Head of caudate nucleus (tissue), 42 donors: ENCODE measurements around the gene FIG4.
A peak's percentile ranks its signal among the peaks of the same experiment; 100 is the strongest.
"Not testable (repeated sequence)": the region's sequence is repeated elsewhere in the genome, so short reads cannot be mapped to it uniquely, and the experiment has no call there.

Experiments used
- DNase-seq, 42 donors: peaks; one replicate each; pipeline versions ENCODE4 v3.0.0 to v3.0.0-alpha.2; 2020 to 2021; ENCODE audit warnings: mixed read lengths in 7 of 42
- intact Hi-C: fragments of 100-400 bp; cut with DNase I; formaldehyde crosslinking; loops from one replicate; pipeline ENCODE4 v1.15.0; 2022

FIG4 gene

DNA sequence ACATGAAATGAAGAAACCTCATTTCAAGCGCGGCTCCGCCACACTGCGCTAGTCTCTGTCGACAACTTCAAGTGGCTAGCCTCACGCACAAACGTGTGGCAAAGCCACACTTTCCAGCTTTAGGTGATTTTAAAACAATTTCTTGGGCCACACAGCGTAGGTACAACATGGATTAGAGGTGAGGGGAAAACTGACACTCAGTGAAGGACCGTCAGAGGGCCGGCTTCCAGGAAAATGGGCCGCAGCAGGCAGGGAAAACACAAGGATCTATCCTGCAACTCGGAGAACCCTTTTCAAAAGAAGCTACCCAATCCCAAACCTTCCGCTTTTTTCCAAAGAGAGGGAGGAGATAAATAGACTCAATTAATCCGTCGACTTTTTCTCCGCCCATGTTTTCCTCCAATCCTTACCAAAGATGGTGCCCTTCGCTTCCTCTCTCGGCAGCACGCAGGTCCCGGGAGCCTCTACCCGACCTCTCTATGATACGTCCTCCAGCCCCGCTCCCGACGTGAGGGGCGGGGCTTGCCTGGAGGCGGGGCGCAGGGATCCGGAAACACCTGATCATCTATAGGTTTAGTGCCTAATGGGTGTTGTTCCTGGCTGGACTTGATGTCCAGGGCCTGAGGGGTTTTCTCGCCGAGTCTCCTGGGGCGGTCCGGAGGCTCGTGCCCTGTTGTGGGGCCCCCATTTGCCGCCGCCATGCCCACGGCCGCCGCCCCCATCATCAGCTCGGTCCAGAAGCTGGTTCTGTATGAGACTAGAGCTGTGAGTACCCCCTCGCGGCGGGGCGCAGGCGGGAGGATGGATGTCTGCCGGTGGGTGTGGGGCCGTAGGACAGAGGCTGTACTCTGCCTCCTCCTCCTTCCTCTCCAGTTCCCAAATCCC is at the start of gene FIG4, which contains the start of gene AK9:
FIG4 (plus strand) TSS at position 560 of the 885 bp plus-strand sequence; CDS start at position 700, 140 bp downstream.
AK9 (minus strand) TSS at position 466 of the 885 bp plus-strand sequence. CDS start 15,457 bp downstream, outside the sequence.
- intact Hi-C loops: no loop called here
- DNase-seq: peak; percentile 86 to 99 (median 96)

DNA sequence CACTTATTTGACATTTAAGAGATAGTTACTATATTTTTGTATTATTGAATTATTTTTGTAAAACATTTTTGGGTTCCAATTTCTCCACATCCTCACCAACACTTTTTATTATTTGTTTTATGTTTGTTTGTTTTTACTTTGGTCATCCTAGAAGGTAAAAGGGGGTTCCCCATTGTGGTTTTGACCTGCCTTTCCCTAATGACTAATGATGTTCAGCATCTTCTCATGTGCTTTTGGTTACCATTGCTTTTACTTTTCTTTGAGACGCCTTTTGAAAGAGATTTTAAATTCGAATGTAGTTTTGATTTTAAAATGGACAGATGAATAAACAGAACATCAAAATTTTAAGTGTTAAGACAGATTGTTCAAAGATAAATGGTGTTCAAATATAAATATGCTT is 47.0 kb upstream of the FIG4 start:
- intact Hi-C loops: no loop called here
- no peak for DNase-seq

DNA sequence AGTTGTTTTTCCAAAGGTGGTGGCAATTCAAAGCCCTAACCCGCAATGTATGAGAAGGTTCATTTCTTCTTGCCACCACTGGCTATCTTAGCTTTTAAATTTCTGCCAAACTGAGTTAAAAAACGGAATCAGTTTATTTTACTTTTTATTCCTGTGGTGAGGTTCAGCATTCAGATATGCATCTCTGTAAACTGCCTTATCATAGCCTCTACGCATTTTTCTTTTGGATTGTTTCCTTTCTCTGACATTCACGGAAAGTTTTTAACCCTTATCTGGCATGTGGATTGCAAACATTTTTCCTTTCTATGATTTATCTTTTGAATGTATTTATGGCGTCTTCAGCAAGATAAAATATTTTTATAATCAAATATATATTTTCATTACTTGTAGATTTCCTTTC is 37.8 kb upstream of the FIG4 start:
- intact Hi-C loops: no loop called here
- DNase-seq: no peak

DNA sequence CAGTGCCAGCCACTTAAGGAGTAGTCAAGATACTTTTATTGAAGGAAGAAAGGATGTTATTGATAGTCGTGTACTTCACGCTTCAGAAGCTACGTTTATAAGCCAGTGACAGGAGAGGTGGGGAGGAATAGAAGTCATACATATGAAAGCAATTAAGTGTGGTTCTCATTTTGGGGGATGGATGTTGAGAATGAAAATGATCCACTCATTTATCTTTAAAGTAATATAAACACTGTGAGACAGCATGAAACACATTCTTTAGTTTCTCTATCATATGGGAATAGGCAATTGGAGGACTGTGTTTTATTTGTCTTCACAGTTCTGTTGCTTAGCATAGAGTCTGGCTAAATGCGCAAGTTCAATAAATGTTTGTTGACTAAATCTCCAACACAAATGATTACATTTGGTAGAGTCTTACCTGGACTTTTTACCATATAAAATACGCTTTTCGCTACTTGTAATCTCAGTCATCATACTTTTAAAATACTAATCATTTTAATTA is 35.3 kb upstream of the FIG4 start:
- intact Hi-C loops: no loop called here
- DNase-seq: no peak

DNA sequence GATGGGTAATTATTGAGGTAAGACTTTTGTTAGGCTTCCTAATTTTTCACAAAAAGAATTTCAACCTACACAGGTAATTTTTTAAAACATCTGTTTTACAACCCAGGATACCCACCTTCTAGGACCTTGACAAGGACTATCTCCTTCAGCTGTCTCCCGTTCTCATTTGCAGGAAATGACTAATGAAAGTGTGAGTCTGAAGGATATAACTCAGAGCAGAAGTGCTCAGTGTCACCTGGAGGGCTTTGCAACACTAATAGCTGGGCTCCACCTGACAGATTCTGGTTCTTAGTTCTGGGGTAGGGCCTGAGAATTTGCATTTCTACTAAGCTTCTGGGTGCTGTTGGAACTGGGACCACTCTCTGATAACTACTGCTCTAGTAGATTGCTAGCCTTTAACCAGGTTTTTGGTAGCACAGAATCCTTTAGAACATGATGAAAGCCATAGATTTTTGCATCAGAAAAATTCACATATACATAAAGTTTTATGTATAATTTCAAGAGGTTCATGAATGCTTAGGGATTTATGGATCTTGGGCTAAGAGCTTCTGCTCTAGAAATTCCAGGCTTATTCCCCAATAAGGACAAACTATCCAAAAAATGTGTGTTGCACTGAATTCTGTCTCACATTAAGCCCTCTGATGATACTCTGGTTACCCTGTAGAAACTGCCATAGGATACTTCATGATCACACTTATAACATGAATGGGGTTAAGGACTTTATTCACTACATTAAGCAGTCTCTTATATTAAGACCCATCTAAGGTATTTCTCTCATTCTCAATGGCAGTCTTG is 30.4 kb upstream of the FIG4 start:
- intact Hi-C loops: no loop called here
- no peak for DNase-seq

DNA sequence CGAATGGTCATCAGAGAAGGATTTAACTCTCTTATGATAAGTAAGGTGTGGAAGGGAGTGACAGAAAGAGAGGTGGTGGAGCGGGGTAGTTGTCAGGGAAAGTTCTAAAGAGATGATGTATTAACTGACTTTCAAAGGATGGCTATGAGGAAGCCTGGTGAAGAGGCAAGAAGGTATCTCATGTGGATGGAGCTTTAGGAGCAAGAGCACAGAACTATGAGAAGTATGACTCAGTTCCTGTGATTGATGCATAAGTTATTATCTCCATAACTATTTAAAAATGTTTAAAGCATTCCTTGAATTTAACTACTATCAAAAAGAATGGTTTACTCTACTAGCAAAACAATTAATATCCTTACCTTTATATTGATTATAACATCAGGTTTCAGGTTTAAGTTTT is 28.9 kb upstream of the FIG4 start:
- intact Hi-C loops: no loop called here
- DNase-seq: no peak

DNA sequence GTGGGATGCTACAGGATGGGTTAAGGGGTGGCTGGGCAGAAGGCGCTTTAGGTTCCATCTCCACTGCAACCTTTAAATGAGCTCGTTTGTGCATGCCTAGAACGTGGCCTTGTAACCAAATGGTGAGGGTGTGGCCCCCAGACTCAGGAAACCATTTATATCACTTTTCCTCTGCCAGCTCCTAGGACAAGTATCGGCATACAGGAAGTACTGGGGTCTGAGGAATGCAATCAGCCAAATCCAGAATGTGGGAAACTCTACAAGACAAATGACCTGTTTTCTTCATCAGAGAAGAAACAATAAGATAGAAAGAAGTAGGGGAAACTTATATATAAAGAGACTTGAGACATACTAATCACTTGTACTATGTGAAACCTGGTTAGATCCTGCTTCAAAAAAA is 21.3 kb upstream of the FIG4 start:
- no peak for DNase-seq
- intact Hi-C loops: no loop called here

DNA sequence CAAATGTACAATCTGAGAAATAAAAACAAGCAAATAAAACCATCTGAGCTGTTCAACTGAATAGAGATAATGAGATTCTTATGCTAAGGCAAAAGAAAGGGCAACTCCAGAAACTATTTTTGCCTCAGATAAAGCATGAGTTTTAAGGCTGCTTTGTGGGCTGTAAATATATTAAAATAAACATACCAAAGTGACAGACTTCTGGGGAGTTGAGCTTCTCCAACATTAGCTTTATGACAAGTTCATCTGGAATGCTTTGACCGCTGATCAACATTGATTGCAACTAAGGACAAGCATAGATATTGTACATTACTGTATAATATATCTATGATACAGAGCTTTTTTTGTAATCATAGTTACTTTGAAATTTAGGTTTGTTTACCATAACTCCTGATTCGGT is 19.4 kb upstream of the FIG4 start:
- intact Hi-C loops: no loop called here
- no peak for DNase-seq

DNA sequence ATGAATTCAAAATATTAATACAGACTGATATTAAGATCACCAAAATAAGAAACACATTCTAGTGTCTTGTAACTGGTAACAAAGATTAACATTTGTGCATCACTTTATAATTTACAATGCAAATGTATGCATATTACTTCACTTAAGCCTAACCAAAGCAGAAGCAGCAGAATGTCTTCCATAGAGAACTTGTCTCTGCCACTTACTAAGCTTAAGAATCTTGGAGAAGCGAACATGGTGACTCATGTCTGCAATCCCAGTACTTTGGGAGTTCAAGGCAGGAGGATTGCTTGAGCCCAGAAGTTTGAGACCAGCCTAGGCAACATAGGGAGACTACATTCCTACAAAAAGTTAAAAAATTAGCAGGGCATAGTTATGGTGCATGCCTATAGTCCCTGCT is 18.9 kb upstream of the FIG4 start:
- intact Hi-C loops: no loop called here
- DNase-seq: no peak

DNA sequence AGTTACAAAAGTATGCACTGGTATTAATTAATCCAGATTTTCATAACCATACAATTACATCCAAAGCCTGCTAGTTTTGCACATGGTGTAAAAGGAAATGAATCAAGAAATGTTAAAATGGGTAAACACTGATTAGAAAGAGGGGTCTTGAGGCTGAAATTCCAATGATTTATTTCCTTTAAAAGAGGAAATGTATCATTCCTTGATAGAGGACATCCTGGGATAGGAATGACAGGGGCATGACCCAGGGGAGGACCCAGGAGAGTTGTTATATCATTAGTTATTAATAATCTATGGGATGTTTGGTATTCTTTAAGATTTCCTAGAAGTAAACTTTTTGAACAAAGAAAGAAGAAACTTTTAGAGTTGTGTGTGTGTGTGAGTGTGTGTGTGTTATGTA is 18.3 kb upstream of the FIG4 start:
- no peak for DNase-seq
- intact Hi-C loops: no loop called here

DNA sequence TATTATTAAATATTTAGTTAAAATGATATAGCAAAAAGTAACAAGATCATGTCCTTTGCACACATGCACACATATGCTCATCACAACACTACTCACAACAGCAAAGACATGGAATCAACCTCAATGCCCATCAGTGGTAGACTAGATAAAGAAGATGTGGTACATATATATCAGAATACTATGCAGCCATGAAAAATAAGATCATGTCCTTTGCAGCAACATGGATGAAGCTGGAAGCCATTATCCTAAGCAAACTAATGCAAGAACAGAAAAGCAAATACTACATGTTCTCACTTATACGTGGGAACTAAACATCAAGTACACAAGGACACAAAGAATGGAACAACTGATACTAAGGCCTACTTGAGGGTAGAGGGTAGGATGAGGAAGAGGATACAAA is 14.4 kb upstream of the FIG4 start:
- intact Hi-C loops: no loop called here
- DNase-seq: no peak

DNA sequence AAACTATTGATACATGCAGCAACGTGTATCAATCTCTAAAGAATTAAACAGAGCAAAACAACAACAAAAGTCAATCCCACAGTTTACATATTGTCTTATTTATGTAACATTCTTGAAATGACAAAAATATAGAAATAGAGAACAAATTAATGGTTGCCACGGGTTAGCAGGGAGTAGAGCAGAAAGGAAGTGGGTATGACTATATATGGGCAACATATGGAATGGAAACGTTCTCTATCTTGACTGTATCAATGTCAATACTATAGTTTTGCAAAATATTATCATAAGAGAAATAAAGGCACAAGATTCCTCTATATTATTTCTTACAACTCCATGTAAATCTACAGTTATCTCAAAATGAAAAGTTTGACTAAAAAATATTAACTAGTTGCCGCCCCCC is 12.9 kb upstream of the FIG4 start:
- intact Hi-C loops: no loop called here
- DNase-seq: no peak

DNA sequence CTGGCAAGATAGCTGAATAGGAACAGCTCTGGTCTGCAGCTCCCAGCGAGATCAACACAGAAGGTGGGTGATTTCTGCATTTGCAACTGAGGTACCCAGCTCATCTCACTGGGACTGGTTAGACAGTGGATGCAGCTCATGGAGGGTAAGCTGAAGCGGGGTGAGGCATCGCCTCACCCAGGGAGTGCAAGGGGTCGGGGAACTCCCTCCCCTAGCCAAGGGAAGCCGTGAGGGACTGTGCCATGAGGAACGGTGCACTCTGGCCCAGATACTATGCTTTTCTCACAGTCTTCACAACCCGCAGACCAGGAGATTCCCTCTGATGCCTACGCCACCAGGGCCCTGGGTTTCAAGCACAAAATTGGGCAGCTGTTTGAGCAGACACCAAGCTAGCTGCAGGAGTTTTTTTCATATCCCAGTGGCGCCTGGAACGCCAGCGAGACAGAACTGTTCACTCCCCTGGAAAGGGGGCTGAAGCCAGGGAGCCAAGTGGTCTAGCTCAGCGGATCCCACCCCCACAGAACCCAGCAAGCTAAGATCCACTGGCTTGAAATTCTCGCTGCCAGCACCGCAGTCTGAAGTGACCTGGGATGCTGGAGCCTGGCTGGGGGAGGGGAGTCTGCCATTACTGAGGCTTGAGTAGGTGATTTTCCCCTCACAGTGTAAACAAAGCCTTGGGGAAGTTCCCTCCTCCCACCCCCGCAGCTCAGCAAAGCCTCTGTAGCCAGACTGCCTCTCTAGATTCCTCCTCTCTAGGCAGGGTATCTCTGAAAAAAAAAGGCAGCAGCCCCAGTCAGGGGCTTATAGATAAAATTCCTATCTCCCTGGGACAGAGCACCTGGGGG is 12.2 kb upstream of the FIG4 start:
- DNase-seq, intact Hi-C loops: not testable (repeated sequence)

DNA sequence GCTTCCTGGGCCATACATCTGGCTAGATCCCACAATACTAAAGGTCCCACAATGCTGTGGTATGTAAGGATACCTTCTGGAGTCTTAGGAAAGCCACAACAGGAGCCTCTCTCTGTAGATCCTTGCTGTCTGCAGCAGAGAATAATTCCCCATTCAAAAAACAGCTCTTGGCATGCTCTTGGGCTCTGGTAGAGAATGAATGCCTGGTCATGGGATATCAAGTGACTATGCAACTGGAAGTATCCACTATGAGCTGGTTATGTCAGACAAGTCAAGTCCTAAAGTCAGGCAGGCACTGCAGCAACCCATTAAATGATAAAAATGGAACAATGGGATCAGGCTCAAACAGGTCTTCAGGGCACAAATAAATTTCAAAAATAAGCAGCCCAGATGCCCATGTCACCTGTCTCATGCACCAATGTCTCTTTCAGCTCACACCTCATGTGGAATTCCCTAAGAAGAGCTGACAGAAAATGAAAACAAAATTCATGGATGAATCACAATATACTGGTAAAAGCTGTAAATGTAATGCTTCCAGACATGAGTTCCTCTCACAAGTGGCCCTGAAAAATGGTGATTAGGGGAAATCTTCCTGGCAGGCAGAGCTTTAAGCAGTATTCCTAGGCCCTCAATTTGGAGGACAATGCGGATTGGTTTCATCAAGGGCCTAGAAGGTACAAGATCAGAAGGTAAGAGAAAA is 4.4 kb upstream of the FIG4 start:
- intact Hi-C loops: no loop called here
- peak in 1 of 42 donors; percentile 28 for DNase-seq

DNA sequence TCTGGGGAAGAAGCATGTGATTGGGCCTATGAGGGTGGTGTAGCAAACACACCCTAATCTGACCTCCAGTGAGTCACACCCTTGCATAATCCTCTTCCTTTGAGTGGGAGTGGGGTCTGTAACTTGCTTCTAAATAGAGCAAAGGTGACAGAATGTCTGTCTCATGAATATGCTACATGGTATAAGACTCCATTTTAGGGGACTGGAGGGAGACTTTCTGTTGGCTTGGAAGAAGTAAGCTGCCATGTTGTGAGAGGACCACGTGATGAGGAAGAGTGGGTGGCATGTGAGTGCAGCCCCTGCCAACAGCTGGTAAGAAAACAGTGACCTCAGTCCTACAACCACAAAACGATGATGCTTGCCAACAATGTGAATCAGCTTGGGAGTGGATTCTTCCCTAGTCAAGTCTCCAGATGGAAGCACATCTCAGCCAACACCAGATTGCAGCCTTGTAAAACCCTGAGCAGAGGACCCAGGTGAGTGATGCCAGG is 3.8 kb upstream of the FIG4 start:
- intact Hi-C loops: no loop called here
- DNase-seq: peak in 4 of 42 donors; percentile 30 to 50 (median 50)

DNA sequence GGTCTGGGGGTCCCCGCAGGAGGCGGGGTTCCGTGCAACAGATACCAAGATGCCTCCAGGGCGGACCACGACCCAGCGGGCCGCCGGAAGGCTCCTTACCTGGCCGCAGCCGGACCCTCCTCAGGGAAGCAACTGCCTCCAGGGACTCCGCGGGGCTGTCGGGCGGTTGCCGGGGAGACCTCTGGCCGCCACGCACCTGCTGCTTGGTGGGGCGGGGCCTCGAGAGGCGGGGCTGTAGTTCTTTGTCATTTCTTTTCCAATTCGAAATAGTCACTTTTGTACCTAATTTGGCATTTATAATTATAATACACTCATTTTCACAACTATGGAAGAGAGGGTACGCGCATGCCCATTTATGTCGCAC is 741 bp upstream of the FIG4 start:
- intact Hi-C loops: no loop called here
- DNase-seq: peak; percentile 29 to 83 (median 69)

DNA sequence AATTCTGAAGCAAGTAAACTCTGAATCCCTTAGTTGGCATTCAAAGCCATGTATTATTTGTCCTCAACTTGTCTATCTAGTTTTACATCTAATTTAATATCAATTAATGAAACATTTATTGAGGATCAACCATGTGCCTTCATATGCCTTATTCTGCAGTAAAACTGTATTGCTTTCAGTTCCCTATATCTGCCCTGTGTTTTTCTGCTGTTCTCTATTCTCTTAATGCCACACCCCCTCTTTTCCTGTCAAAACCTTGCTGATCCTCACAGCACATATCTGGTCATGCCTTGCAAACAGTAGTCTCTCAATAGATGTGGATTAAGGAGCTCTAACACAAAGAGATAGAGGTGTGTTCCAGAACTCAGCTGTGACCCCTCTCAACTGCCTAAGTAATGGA is 2.0 kb downstream of the FIG4 start:
- no peak for DNase-seq
- intact Hi-C loops: no loop called here

DNA sequence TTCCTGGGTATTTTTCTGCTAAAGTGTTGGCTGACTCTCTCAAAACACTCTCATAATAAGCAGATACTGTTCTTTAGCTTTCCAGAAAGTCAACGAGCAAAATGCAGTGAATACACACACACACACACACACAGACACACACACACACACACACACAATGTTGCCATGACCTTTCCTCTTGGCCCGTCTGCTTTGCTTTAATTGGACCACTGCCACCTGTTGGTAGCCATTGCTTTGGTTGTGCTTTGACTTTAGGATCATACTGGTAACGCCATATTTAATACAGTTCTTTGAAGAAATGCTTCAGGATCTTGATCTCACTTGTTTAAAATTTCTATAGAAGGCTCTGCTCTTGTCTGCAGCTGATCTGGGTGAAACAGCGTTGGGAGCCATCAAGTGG is 4.4 kb downstream of the FIG4 start:
- no peak for DNase-seq
- intact Hi-C loops: no loop called here

DNA sequence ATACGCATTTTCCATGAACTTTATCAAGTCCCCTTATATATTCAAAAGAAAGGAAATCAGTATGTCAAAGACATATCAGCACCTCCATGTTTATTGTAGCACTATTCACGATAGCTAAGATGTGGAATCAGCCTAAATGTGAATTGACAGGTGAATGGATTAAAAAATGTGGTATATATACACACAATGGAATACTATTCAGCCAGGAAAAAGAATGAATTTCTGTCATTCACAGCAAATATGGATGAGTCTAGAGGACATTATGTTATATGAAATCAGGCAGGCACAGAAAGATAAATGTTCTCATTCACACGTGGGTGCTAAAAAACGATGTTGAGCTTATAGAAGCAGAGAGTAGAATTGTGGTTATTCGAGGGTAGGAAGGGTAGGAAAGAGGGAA is 5.3 kb downstream of the FIG4 start:
- intact Hi-C loops: no loop called here

More for the DNA sequence above, 5.3 kb downstream of the FIG4 start:
- no peak for DNase-seq
